HepG2 (cell line): ENCODE measurements around the gene SLC11A1. TPM values are rescaled to one million over a fixed set of nuclear protein-coding genes. Genes with fewer than 3 reads are reported as not detected.

Source experiments
- ATF7-NPFF ChIP-seq: sonication (generic); formaldehyde crosslinking; IDR thresholded peaks from 2 replicates; pipeline ENCODE4 v1.8.1; 2023; ENCODE audit warnings: mild to moderate bottlenecking, low read depth, missing genetic modification reagents, moderate library complexity
- CHD2 ChIP-seq: IDR thresholded peaks from 2 replicates; pipeline ENCODE4 v1.6.1; 2011; ENCODE audit warnings: low read depth, low read length, improper control_type of control experiment
- FOXA1 ChIP-seq, 2 experiments: fragments of 450-650 bp in 1 of 2; sonication (generic) in 1 of 2; formaldehyde crosslinking in 1 of 2; IDR thresholded peaks; 2 replicates each; pipeline versions ENCODE4 v1.4.0 to v1.6.1; 2016 to 2020; ENCODE audit warnings: missing genetic modification reagents in 1 of 2
- GATAD1 ChIP-seq: IDR thresholded peaks from 2 replicates; pipeline ENCODE4 v1.6.1; 2016; ENCODE audit warnings: missing genetic modification reagents, missing compliant biosample characterization
- HNF4A ChIP-seq: sonication (generic); formaldehyde crosslinking; IDR thresholded peaks from 2 replicates; pipeline ENCODE4 v1.4.0; 2020; ENCODE audit warnings: missing genetic modification reagents
- PRMT3 ChIP-seq: sonication (generic); formaldehyde crosslinking; IDR thresholded peaks from 2 replicates; pipeline ENCODE4 v1.8.1; 2022; ENCODE audit warnings: low read depth, mild to moderate bottlenecking, moderate library complexity, missing genetic modification reagents, borderline replicate concordance
- RARG ChIP-seq: sonication (generic); formaldehyde crosslinking; IDR thresholded peaks from 2 replicates; pipeline ENCODE4 v1.4.0; 2020; ENCODE audit warnings: low read depth, mild to moderate bottlenecking, missing genetic modification reagents
- RFXAP ChIP-seq: sonication (generic); formaldehyde crosslinking; IDR thresholded peaks from 2 replicates; pipeline ENCODE4 v1.4.0; 2020; ENCODE audit warnings: missing genetic modification reagents, borderline replicate concordance
- SAFB2 ChIP-seq: sonication (generic); formaldehyde crosslinking; IDR thresholded peaks from 2 replicates; pipeline ENCODE4 v1.5.1; 2020; ENCODE audit warnings: missing genetic modification reagents, low read depth, mild to moderate bottlenecking, borderline replicate concordance
- SMARCE1 ChIP-seq: fragments of 450-650 bp; IDR thresholded peaks from 2 replicates; pipeline ENCODE4 v1.6.1; 2017; ENCODE audit warnings: borderline replicate concordance
- ZBTB1 ChIP-seq: sonication (generic); formaldehyde crosslinking; IDR thresholded peaks from 2 replicates; pipeline ENCODE4 v1.4.0; 2020; ENCODE audit warnings: missing genetic modification reagents, borderline replicate concordance
- ZNF20 ChIP-seq: sonication (generic); formaldehyde crosslinking; IDR thresholded peaks from 2 replicates; pipeline ENCODE4 v1.4.0; 2020; ENCODE audit warnings: mild to moderate bottlenecking, moderate library complexity, missing genetic modification reagents
- ZNF24 ChIP-seq: fragments of 450-650 bp; IDR thresholded peaks from 2 replicates; pipeline ENCODE4 v1.6.1; 2017; ENCODE audit warnings: antibody characterized with exemption, mild to moderate bottlenecking
- ZNF331 ChIP-seq: sonication (generic); formaldehyde crosslinking; IDR thresholded peaks from 2 replicates; pipeline ENCODE4 v1.4.0; 2020; ENCODE audit warnings: missing genetic modification reagents
- ZNF550 ChIP-seq: sonication (generic); formaldehyde crosslinking; IDR thresholded peaks from 2 replicates; pipeline ENCODE4 v1.4.0; 2020; ENCODE audit warnings: mild to moderate bottlenecking, missing genetic modification reagents, borderline replicate concordance
- ZNF749 ChIP-seq: sonication (generic); formaldehyde crosslinking; IDR thresholded peaks from 2 replicates; pipeline ENCODE4 v1.8.0; 2022; ENCODE audit warnings: mild to moderate bottlenecking, missing genetic modification reagents, moderate library complexity, borderline replicate concordance
- ZNF75D ChIP-seq: sonication (generic); formaldehyde crosslinking; IDR thresholded peaks from 2 replicates; pipeline ENCODE4 v1.8.1; 2023; ENCODE audit warnings: missing genetic modification reagents, mild to moderate bottlenecking, borderline replicate concordance
- ZNF772 ChIP-seq: sonication (generic); formaldehyde crosslinking; IDR thresholded peaks from 2 replicates; pipeline ENCODE4 v1.5.0; 2020; ENCODE audit warnings: mild to moderate bottlenecking, missing genetic modification reagents
- ZNF777 ChIP-seq: sonication (generic); formaldehyde crosslinking; IDR thresholded peaks from 2 replicates; pipeline ENCODE4 v1.4.0; 2020; ENCODE audit warnings: missing genetic modification reagents
- ZSCAN20 ChIP-seq: sonication (generic); formaldehyde crosslinking; IDR thresholded peaks from 2 replicates; pipeline ENCODE4 v1.4.0; 2020; ENCODE audit warnings: missing genetic modification reagents, mild to moderate bottlenecking, borderline replicate concordance
- ZUFSP ChIP-seq: sonication (generic); formaldehyde crosslinking; IDR thresholded peaks from 2 replicates; pipeline ENCODE4 v1.9.0; 2021; ENCODE audit warnings: missing genetic modification reagents, mild to moderate bottlenecking, borderline replicate concordance
- polyA plus RNA-seq, 8 experiments: library from polyadenylated mRNA; depleted of rRNA in 3 of 8; stranded (reverse) in 7 of 8; unstranded in 1 of 8; fragments of >200 nt; fragmentation: Illumina TruSeq in 4 of 8; extraction: Trizol in 4 of 8; gene quantifications; 2 replicates each; pipeline versions ENCODE4 v1.2.1 to v1.2.3, GENCODE V29; 2011 to 2016; ENCODE audit warnings: low read depth in 4 of 8, missing spikeins in 1 of 8, mixed read lengths in 1 of 8; ENCODE audit not compliant: insufficient read depth in 1 of 8
- total RNA-seq, 5 experiments: library from RNA; depleted of rRNA; stranded (reverse); fragments of >200 nt; fragmentation: Illumina TruSeq; extraction: Trizol; gene quantifications; 2 replicates each; pipeline ENCODE4 v1.2.3, GENCODE V29; 2016; ENCODE audit warnings: low read depth in 1 of 5
- TF ChIP-seq, protein P1 (sequence below): sonication (generic); formaldehyde crosslinking; IDR thresholded peaks from 2 replicates; pipeline ENCODE4 v1.4.0; 2020; ENCODE audit warnings: mild to moderate bottlenecking, missing genetic modification reagents
- TF ChIP-seq, protein P2 (sequence below): sonication (generic); formaldehyde crosslinking; IDR thresholded peaks from 2 replicates; pipeline ENCODE4 v1.5.0; 2020; ENCODE audit warnings: mild to moderate bottlenecking, missing genetic modification reagents, borderline replicate concordance
- TF ChIP-seq, protein P3 (sequence below): sonication (generic); formaldehyde crosslinking; IDR thresholded peaks from 2 replicates; pipeline ENCODE4 v1.8.0; 2022; ENCODE audit warnings: mild to moderate bottlenecking, missing genetic modification reagents, moderate library complexity

Gene SLC11A1
- total and polyA plus RNA-seq, 2 of the 13 experiments (the other 11 are each of a cell fraction or from before 2014, with no cell fraction given) = 0.33 to 2.3 TPM

DNA sequence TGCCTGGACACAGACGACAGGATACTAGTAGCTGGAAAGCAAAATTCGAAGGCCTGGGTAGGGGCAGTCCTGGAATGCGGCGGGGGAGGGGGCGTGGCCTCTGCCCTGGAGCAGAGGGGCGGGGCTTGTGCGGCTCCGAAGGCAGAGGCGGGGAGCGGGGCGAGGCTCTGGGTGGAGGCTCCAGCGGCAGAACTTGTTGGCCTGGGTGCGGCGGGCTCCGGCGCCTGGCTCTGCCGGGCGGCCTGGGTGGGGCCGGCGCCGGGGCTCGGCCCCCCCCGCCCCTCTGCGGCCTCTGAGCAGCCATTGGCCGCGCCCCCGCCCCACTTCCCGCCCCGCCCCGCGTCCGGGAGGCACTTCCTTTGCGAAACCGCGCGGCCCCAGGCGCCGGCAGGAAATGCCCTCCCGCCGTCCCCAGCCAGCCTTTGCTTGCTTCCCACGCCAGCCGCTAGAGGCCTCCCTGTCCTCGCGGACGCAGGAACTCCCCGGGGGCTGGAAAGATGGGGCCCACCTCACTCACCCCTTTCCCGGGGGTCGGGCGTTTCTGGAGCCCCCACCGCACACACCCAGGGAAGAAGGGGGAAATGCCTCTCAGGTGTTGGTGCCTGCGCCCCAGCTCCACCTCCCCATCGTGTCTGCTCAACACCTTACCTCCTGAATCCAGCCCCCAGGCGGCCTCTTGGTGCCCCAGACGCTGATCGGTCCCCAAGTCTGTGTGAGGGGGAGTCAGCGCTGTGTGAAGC is 24.3 kb downstream of the SLC11A1 start (continued):
- TF ChIP-seq SMARCE1 (no peak), CHD2 (peak; percentile 55; the same call in 1 of the 2 replicates), HNF4A (CRISPR knock-in tag) (peak; percentile 29; the same call in 1 of the 2 replicates), GATAD1 (CRISPR knock-in tag) (peak; percentile 91), ZSCAN20 (CRISPR knock-in tag) (no peak), ZNF749 (CRISPR knock-in tag) (no peak), ZNF777 (CRISPR knock-in tag) (peak; percentile 56; the same call in 1 of the 2 replicates), ZNF331 (CRISPR knock-in tag) (peak; percentile 39; the same call in 1 of the 2 replicates), ZBTB1 (no peak), ZNF20 (CRISPR knock-in tag) (no peak), ZNF75D (CRISPR knock-in tag) (0 out of 2 replicates have a peak, but pooled peaks have one; percentile 40), RARG (CRISPR knock-in tag) (no peak), RFXAP (CRISPR knock-in tag) (0 out of 2 replicates have a peak, but pooled peaks have one; percentile 40), PRMT3 (CRISPR knock-in tag) (no peak; the same call in 1 of the 2 replicates), ATF7-NPFF (CRISPR knock-in tag) (peak; percentile 2; the same call in 1 of the 2 replicates), ZNF550 (CRISPR knock-in tag) (no peak), ZUFSP (CRISPR knock-in tag) (no peak), SAFB2 (CRISPR knock-in tag) (peak; percentile 25; the same call in 1 of the 2 replicates), ZNF772 (peak; percentile 80; the same call in 1 of the 2 replicates), FOXA1 (IDR thresholded peaks at IDR 0.05) (no peak), FOXA1 (CRISPR knock-in tag; IDR thresholded peaks at IDR 0.05) (peak; percentile 22), ZNF24 (peak; percentile 29; the same call in 1 of the 2 replicates)
- TF ChIP-seq, protein P1, sequence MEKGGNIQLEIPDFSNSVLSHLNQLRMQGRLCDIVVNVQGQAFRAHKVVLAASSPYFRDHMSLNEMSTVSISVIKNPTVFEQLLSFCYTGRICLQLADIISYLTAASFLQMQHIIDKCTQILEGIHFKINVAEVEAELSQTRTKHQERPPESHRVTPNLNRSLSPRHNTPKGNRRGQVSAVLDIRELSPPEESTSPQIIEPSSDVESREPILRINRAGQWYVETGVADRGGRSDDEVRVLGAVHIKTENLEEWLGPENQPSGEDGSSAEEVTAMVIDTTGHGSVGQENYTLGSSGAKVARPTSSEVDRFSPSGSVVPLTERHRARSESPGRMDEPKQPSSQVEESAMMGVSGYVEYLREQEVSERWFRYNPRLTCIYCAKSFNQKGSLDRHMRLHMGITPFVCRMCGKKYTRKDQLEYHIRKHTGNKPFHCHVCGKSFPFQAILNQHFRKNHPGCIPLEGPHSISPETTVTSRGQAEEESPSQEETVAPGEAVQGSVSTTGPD (CRISPR knock-in tag) = no peak
- TF ChIP-seq, protein P2, sequence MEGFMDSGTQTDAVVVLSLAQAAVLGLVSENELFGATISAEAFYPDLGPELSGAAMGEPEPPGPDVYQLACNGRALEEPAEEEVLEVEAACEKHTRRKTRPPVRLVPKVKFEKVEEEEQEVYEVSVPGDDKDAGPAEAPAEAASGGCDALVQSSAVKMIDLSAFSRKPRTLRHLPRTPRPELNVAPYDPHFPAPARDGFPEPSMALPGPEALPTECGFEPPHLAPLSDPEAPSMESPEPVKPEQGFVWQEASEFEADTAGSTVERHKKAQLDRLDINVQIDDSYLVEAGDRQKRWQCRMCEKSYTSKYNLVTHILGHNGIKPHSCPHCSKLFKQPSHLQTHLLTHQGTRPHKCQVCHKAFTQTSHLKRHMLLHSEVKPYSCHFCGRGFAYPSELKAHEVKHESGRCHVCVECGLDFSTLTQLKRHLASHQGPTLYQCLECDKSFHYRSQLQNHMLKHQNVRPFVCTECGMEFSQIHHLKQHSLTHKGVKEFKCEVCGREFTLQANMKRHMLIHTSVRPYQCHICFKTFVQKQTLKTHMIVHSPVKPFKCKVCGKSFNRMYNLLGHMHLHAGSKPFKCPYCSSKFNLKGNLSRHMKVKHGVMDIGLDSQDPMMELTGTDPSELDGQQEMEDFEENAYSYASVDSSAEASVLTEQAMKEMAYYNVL (CRISPR knock-in tag) = no peak; the same call in 1 of the 2 replicates
- TF ChIP-seq, protein P3, sequence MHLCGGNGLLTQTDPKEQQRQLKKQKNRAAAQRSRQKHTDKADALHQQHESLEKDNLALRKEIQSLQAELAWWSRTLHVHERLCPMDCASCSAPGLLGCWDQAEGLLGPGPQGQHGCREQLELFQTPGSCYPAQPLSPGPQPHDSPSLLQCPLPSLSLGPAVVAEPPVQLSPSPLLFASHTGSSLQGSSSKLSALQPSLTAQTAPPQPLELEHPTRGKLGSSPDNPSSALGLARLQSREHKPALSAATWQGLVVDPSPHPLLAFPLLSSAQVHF (CRISPR knock-in tag) = no peak; the same call in 1 of the 2 replicates
